Fibroblast of skin of left quadriceps (primary cell): ENCODE measurements around the gene C1QTNF8.
"Not testable (repeated sequence)": the region's sequence is repeated elsewhere in the genome, so short reads cannot be mapped to it uniquely, and the experiment has no call there.

Source experiments
- DNase-seq, 2 experiments: peaks; one replicate each; pipeline ENCODE4 v3.0.0-alpha.2; 2013; ENCODE audit warnings: low read depth in 2 of 2

The C1QTNF8 gene

GRCh38 chr16:1093284-1094123, 2.5 kb downstream of the C1QTNF8 start:
- DNase-seq: no peak

- not testable (repeated sequence) for DNase-seq
Observed at GRCh38 chr16:1092685-1093283, 3.3 kb downstream of the C1QTNF8 start.

- no peak for DNase-seq
Observed at GRCh38 chr16:1091992-1092552, 4.0 kb downstream of the C1QTNF8 start.

- DNase-seq: no peak
Observed at GRCh38 chr16:1090620-1091587, 5.1 kb downstream of the C1QTNF8 start.

GRCh38 chr16:1089822-1090619, 6.0 kb downstream of the C1QTNF8 start:
- DNase-seq: no peak

- DNase-seq: no peak
Observed at GRCh38 chr16:1089439-1089821, 6.6 kb downstream of the C1QTNF8 start.

GRCh38 chr16:1088295-1089170, 7.5 kb downstream of the C1QTNF8 start:
- DNase-seq: no peak

GRCh38 chr16:1086443-1086842, 9.6 kb downstream of the C1QTNF8 start:
- DNase-seq: not testable (repeated sequence)

GRCh38 chr16:1084971-1085370, 11.1 kb downstream of the C1QTNF8 start:
- DNase-seq: no peak

GRCh38 chr16:1082952-1083675, 12.9 kb downstream of the C1QTNF8 start:
- no peak for DNase-seq

- DNase-seq: no peak
Observed at GRCh38 chr16:1082266-1082951, 13.6 kb downstream of the C1QTNF8 start.

- DNase-seq: no peak
Observed at GRCh38 chr16:1081734-1082265, 14.2 kb downstream of the C1QTNF8 start.

- DNase-seq: no peak
Observed at GRCh38 chr16:1080801-1081733, 15.0 kb downstream of the C1QTNF8 start.

- no peak for DNase-seq
Observed at GRCh38 chr16:1079786-1080525, 16.1 kb downstream of the C1QTNF8 start.

GRCh38 chr16:1079341-1079740, 16.7 kb downstream of the C1QTNF8 start:
- no peak for DNase-seq

GRCh38 chr16:1078579-1079021, 17.4 kb downstream of the C1QTNF8 start:
- no peak for DNase-seq
